Astrocyte (in vitro differentiated cells and primary cell): ENCODE results near the gene TTLL9. TPM values are rescaled to one million over a fixed set of nuclear protein-coding genes. Genes with fewer than 3 reads are reported as not detected.
"Not testable (repeated sequence)": the region's sequence is repeated elsewhere in the genome, so short reads cannot be mapped to it uniquely, and the experiment has no call there.

Experiments
- DNase-seq: peaks from one replicate; pipeline ENCODE4 v3.0.0-alpha.2; 2010; ENCODE audit warnings: low read depth
- FAIRE-seq: peaks from 2 replicates; lab custom pipeline; 2011; peaks lifted over from hg19 to GRCh38; lab: Jason Lieb, UNC
- H2AFZ ChIP-seq: 2 replicates; pipeline ENCODE4 v1.6.0; 2012; ENCODE audit warnings: low read depth, low read length, inconsistent platforms
- H3K27ac ChIP-seq: 2 replicates; pipeline ENCODE4 v1.5.1; 2011; ENCODE audit warnings: low read depth, low read length, inconsistent platforms
- H3K27me3 ChIP-seq: 2 replicates; pipeline ENCODE4 v1.6.0; 2011; ENCODE audit warnings: low read length, inconsistent platforms; ENCODE audit not compliant: insufficient read depth
- H3K36me3 ChIP-seq: 2 replicates; pipeline ENCODE4 v1.5.1; 2011; ENCODE audit warnings: low read length, inconsistent platforms; ENCODE audit not compliant: insufficient read depth
- H3K4me1 ChIP-seq: 2 replicates; pipeline ENCODE4 v1.5.1; 2011; ENCODE audit warnings: low read length, inconsistent platforms; ENCODE audit not compliant: insufficient read depth
- H3K4me2 ChIP-seq: 2 replicates; pipeline ENCODE4 v1.6.0; 2012; ENCODE audit warnings: low read length, inconsistent platforms
- H3K4me3 ChIP-seq: 2 replicates; pipeline ENCODE4 v1.5.1; 2011; ENCODE audit warnings: low read depth, mild to moderate bottlenecking, low read length, inconsistent platforms; ENCODE audit not compliant: insufficient read depth
- H3K79me2 ChIP-seq: 2 replicates; pipeline ENCODE4 v1.6.0; 2012; ENCODE audit warnings: mild to moderate bottlenecking, low read length, inconsistent platforms; ENCODE audit not compliant: insufficient read depth
- H3K9ac ChIP-seq: 2 replicates; pipeline ENCODE4 v1.6.0; 2012; ENCODE audit warnings: mild to moderate bottlenecking, low read length, inconsistent platforms
- H3K9me3 ChIP-seq: 2 replicates; pipeline ENCODE4 v1.5.1; 2012; ENCODE audit warnings: low read depth, mild to moderate bottlenecking, low read length, inconsistent platforms; ENCODE audit not compliant: insufficient read depth
- H4K20me1 ChIP-seq: 2 replicates; pipeline ENCODE4 v1.6.0; 2012; ENCODE audit warnings: low read length, inconsistent platforms; ENCODE audit not compliant: insufficient read depth
- H3K27ac Mint-ChIP-seq: one replicate; pipeline ENCODE4 v1.8.0; 2021; ENCODE audit warnings: mild to moderate bottlenecking, mixed read lengths; ENCODE audit not compliant: unreplicated experiment
- H3K27me3 Mint-ChIP-seq: one replicate; pipeline ENCODE4 v1.8.0; 2021; ENCODE audit warnings: low read depth, mixed read lengths; ENCODE audit not compliant: unreplicated experiment
- H3K36me3 Mint-ChIP-seq: one replicate; pipeline ENCODE4 v1.8.0; 2021; ENCODE audit warnings: low read depth, mixed read lengths; ENCODE audit not compliant: unreplicated experiment
- H3K4me1 Mint-ChIP-seq: one replicate; pipeline ENCODE4 v1.8.0; 2021; ENCODE audit warnings: low read depth, mixed read lengths; ENCODE audit not compliant: unreplicated experiment
- H3K4me3 Mint-ChIP-seq: one replicate; pipeline ENCODE4 v1.8.0; 2021; ENCODE audit warnings: mild to moderate bottlenecking, moderate library complexity, mixed read lengths; ENCODE audit not compliant: unreplicated experiment
- H3K9me3 Mint-ChIP-seq: one replicate; pipeline ENCODE4 v1.8.0; 2021; ENCODE audit warnings: mild to moderate bottlenecking, mixed read lengths; ENCODE audit not compliant: unreplicated experiment
- EZH2 ChIP-seq: IDR thresholded peaks from 2 replicates; pipeline ENCODE4 v1.6.1; 2012; ENCODE audit warnings: mild to moderate bottlenecking, low read length, inconsistent platforms; ENCODE audit not compliant: insufficient read depth
- total RNA-seq: library from RNA; stranded (reverse); gene quantifications from 2 replicates; pipeline ENCODE4 v1.2.1, GENCODE V29; 2021
- TF ChIP-seq, protein P1 (sequence below): IDR thresholded peaks from 2 replicates; pipeline ENCODE4 v1.5.1; 2011; ENCODE audit warnings: low read depth, mild to moderate bottlenecking, inconsistent platforms, low read length, moderate library complexity; ENCODE audit not compliant: insufficient read depth

Gene TTLL9
- total RNA-seq, 1 donor from 2014 or later: 0.41 TPM

GRCh38 chr20:31827059-31827458 lies 43.4 kb upstream of the TTLL9 start:
- no peak overlapping the region for H3K4me2 ChIP-seq
- H4K20me1 ChIP-seq: no peaks in the 10 kb centered on the region
- peaks cover 7% of the 10 kb centered on the region for H3K4me1 Mint-ChIP-seq
- H3K4me3 ChIP-seq: no peak overlapping the region
- FAIRE-seq: no peak
- H3K27me3 ChIP-seq: peaks cover 2% of the 10 kb centered on the region
- peaks cover 36% of the 10 kb centered on the region for H3K27me3 Mint-ChIP-seq
- H3K36me3 Mint-ChIP-seq: peaks cover 13% of the 10 kb centered on the region
- no peak overlapping the region for H3K9ac ChIP-seq
- DNase-seq: no peak
- H3K9me3 ChIP-seq: no peaks in the 10 kb centered on the region
- no peak for TF ChIP-seq EZH2
- TF ChIP-seq, protein P1, sequence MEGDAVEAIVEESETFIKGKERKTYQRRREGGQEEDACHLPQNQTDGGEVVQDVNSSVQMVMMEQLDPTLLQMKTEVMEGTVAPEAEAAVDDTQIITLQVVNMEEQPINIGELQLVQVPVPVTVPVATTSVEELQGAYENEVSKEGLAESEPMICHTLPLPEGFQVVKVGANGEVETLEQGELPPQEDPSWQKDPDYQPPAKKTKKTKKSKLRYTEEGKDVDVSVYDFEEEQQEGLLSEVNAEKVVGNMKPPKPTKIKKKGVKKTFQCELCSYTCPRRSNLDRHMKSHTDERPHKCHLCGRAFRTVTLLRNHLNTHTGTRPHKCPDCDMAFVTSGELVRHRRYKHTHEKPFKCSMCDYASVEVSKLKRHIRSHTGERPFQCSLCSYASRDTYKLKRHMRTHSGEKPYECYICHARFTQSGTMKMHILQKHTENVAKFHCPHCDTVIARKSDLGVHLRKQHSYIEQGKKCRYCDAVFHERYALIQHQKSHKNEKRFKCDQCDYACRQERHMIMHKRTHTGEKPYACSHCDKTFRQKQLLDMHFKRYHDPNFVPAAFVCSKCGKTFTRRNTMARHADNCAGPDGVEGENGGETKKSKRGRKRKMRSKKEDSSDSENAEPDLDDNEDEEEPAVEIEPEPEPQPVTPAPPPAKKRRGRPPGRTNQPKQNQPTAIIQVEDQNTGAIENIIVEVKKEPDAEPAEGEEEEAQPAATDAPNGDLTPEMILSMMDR: no peak
- no peaks in the 10 kb centered on the region for H3K79me2 ChIP-seq
- H3K4me1 ChIP-seq: peaks cover 26% of the 10 kb centered on the region
- H3K9me3 Mint-ChIP-seq: no peaks in the 10 kb centered on the region
- no peak overlapping the region for H2AFZ ChIP-seq
- H3K4me3 Mint-ChIP-seq: no peak overlapping the region
- H3K27ac Mint-ChIP-seq: no peak overlapping the region
- no peak overlapping the region for H3K27ac ChIP-seq
- H3K36me3 ChIP-seq: no peaks in the 10 kb centered on the region

DNA sequence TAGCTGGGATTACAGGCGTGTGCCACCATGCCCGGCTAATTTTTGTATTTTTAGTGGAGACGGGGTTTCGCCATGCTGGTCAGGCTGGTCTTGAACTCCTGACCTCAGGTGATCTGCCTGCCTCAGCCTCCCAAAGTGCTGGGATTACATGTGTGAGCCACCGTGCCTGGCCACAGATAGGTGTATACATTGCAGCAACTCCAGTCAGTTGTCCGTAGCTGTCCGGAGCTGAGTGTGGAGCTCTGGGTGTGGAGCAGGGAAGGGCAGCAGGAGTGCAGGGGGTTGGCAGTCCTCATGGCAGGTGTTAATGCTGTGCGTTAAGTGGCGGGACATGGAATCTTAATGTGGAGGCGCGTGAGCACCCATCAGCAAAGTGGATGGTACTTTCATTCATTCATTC lies 42.4 kb upstream of the TTLL9 start:
- Mint-ChIP-seq H3K36me3 (peaks cover 16% of the 10 kb centered on the region), H3K27me3 (peaks cover 36% of the 10 kb centered on the region)
- not testable (repeated sequence) for H3K36me3 ChIP-seq, H3K79me2 ChIP-seq, DNase-seq, H3K9me3 Mint-ChIP-seq, FAIRE-seq, H3K4me2 ChIP-seq, H3K4me3 ChIP-seq, H3K27ac Mint-ChIP-seq, H3K27ac ChIP-seq, H3K27me3 ChIP-seq, H3K4me1 Mint-ChIP-seq, H3K9me3 ChIP-seq, H4K20me1 ChIP-seq, H3K4me3 Mint-ChIP-seq, H2AFZ ChIP-seq, H3K9ac ChIP-seq
- H3K4me1 ChIP-seq: peaks cover 20% of the 10 kb centered on the region

DNA sequence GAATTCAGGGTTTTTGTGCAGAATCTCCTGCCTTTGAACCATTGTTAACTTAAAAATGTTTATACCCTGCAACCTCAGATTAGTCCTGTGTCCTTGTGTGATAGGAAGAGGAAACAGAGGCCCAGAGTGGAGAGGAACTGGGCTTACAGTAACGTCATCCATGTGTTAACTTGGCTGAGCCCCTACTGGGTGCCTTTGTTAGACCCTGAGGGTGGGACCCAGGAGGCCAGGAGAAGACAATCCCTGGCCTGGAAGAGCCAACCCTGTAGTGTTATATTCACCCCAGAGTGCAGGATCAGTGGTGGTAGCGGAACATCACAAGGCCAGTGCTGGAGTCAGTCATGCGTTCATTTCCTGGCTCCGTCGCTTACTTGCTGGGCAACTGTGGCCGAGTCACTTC lies 40.7 kb upstream of the TTLL9 start:
- peaks cover 16% of the 10 kb centered on the region for H3K36me3 Mint-ChIP-seq
- H3K4me3 ChIP-seq: no peak overlapping the region
- H3K9me3 ChIP-seq: no peaks in the 10 kb centered on the region
- peaks cover 4% of the 10 kb centered on the region for H3K4me1 Mint-ChIP-seq
- H3K27ac Mint-ChIP-seq: no peak overlapping the region
- H3K4me1 ChIP-seq: peaks cover 3% of the 10 kb centered on the region
- H3K4me3 Mint-ChIP-seq: no peak overlapping the region
- no peak overlapping the region for H3K4me2 ChIP-seq
- H3K27me3 Mint-ChIP-seq: peaks cover 40% of the 10 kb centered on the region
- no peak for TF ChIP-seq EZH2
- TF ChIP-seq, protein P1: no peak
- no peak overlapping the region for H2AFZ ChIP-seq
- H3K79me2 ChIP-seq: no peaks in the 10 kb centered on the region
- H4K20me1 ChIP-seq: no peaks in the 10 kb centered on the region
- no peak for FAIRE-seq
- H3K9ac ChIP-seq: no peak overlapping the region
- no peaks in the 10 kb centered on the region for H3K36me3 ChIP-seq
- H3K27ac ChIP-seq: no peak overlapping the region
- peaks cover under 1% of the 10 kb centered on the region for H3K27me3 ChIP-seq
- H3K9me3 Mint-ChIP-seq: no peaks in the 10 kb centered on the region
- DNase-seq: no peak
